Measurements from ENCODE around the gene CACNA1C. TPM values are rescaled to one million over a fixed set of nuclear protein-coding genes. Genes with fewer than 3 reads are reported as not detected.

Gene CACNA1C
- total and polyA plus RNA-seq, 2 donors (not counting 1 experiment from before 2014, with no cell fraction given) = 7.6 to 11.4 TPM

DNA sequence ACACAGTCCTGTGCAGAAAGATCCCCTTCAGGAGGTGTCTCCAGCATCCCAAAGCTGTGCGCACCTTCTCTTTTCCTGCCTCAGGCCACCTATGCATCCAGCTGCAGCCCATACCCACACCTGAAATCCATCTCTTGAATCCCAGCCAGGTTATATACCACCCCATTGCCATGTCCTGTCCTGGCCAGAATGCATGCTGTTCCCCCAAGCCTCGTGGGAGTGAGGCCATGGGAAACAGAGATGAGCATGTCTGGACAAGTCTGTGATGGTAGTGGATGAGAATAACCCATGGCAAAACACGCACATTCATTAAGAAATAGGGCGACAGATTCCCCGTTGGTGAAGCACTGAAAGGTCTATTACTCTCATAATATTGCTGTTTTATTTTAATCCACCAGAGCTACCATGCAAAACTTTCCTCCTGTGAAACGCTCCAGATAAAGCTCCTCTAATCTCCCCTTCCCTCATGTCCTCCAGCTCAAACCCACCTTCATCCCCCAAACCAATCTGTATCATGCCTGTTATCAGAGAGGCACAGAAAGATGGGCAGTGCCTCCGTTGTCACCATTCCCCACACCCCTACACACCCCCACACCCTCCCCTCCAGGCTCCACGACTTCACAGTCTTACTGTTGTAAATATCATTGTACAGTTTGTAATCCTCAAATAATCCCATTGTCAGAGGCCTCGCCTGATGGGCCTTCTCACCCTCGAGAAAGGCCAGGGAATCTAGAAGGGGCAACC is 644.4 kb downstream of the CACNA1C start:
- DNase-seq (ENCODE audit: low read depth in 2 of 2) = no peak
- Histone ChIP-seq H3K4me2 (ENCODE audit: extremely low read depth, insufficient read depth, low read length) (no peak overlapping the region), H3K9me3 (ENCODE audit: control insufficient read depth, insufficient read depth, low read depth, low read length) (no peaks in the 10 kb centered on the region), H3K36me3 (ENCODE audit: control insufficient read depth, insufficient read depth, low read length) (no peaks in the 10 kb centered on the region), H3K4me3 (replicated peaks in 1 of 4; ENCODE audit: control extremely low read depth in 1 of 4, insufficient read depth in 1 of 4, low read depth in 3 of 4, low read length in 4 of 4) (no peak overlapping the region), H3K4me1 (ENCODE audit: control insufficient read depth, extremely low read depth, insufficient read depth, low read length) (no peaks in the 10 kb centered on the region), H3K9ac (ENCODE audit: insufficient read depth, low read length) (no peak overlapping the region), H2AFZ (ENCODE audit: low read length) (no peak overlapping the region), H3K27ac (ENCODE audit: insufficient read depth, low read length) (no peak overlapping the region), H3K27me3 (ENCODE audit: control insufficient read depth, insufficient read depth, low read length) (peaks cover 10% of the 10 kb centered on the region), H4K20me1 (ENCODE audit: control insufficient read depth, extremely low read depth, insufficient read depth, low read length) (no peaks in the 10 kb centered on the region), H3K79me2 (ENCODE audit: control insufficient read depth, insufficient read depth, low read length) (no peaks in the 10 kb centered on the region)
- no peak for TF ChIP-seq EZH2 (IDR thresholded peaks at IDR 0.05; ENCODE audit: low read length, missing control alignments)
- TF ChIP-seq, protein P1, sequence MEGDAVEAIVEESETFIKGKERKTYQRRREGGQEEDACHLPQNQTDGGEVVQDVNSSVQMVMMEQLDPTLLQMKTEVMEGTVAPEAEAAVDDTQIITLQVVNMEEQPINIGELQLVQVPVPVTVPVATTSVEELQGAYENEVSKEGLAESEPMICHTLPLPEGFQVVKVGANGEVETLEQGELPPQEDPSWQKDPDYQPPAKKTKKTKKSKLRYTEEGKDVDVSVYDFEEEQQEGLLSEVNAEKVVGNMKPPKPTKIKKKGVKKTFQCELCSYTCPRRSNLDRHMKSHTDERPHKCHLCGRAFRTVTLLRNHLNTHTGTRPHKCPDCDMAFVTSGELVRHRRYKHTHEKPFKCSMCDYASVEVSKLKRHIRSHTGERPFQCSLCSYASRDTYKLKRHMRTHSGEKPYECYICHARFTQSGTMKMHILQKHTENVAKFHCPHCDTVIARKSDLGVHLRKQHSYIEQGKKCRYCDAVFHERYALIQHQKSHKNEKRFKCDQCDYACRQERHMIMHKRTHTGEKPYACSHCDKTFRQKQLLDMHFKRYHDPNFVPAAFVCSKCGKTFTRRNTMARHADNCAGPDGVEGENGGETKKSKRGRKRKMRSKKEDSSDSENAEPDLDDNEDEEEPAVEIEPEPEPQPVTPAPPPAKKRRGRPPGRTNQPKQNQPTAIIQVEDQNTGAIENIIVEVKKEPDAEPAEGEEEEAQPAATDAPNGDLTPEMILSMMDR (conservative IDR thresholded peaks at IDR 0.05 in 1 of 2, IDR thresholded peaks at IDR 0.05 in 1 of 2; ENCODE audit: low read depth in 1 of 2, low read length in 2 of 2) = no peak

- TF ChIP-seq, protein P1 (conservative IDR thresholded peaks at IDR 0.05 in 1 of 2, IDR thresholded peaks at IDR 0.05 in 1 of 2; ENCODE audit: low read depth in 1 of 2, low read length in 2 of 2) = no peak
- no peak for TF ChIP-seq EZH2 (IDR thresholded peaks at IDR 0.05; ENCODE audit: low read length, missing control alignments)
- Histone ChIP-seq H3K9me3 (ENCODE audit: control insufficient read depth, insufficient read depth, low read depth, low read length) (no peaks in the 10 kb centered on the region), H3K27me3 (ENCODE audit: control insufficient read depth, insufficient read depth, low read length) (peaks cover 10% of the 10 kb centered on the region), H3K4me2 (ENCODE audit: extremely low read depth, insufficient read depth, low read length) (no peak overlapping the region), H4K20me1 (ENCODE audit: control insufficient read depth, extremely low read depth, insufficient read depth, low read length) (no peaks in the 10 kb centered on the region), H3K79me2 (ENCODE audit: control insufficient read depth, insufficient read depth, low read length) (no peaks in the 10 kb centered on the region), H3K4me3 (replicated peaks in 1 of 4; ENCODE audit: control extremely low read depth in 1 of 4, insufficient read depth in 1 of 4, low read depth in 3 of 4, low read length in 4 of 4) (no peak overlapping the region), H2AFZ (ENCODE audit: low read length) (no peak overlapping the region), H3K4me1 (ENCODE audit: control insufficient read depth, extremely low read depth, insufficient read depth, low read length) (no peaks in the 10 kb centered on the region), H3K36me3 (ENCODE audit: control insufficient read depth, insufficient read depth, low read length) (no peaks in the 10 kb centered on the region), H3K27ac (ENCODE audit: insufficient read depth, low read length) (no peak overlapping the region), H3K9ac (ENCODE audit: insufficient read depth, low read length) (no peak overlapping the region)
- no peak for DNase-seq (ENCODE audit: low read depth in 2 of 2)
Observed at GRCh38 chr12:2698566-2698965, 645.8 kb downstream of the CACNA1C start.

- Histone ChIP-seq H3K4me1 (ENCODE audit: control insufficient read depth, extremely low read depth, insufficient read depth, low read length) (no peaks in the 10 kb centered on the region), H3K27ac (ENCODE audit: insufficient read depth, low read length) (no peak overlapping the region), H3K9me3 (ENCODE audit: control insufficient read depth, insufficient read depth, low read depth, low read length) (no peaks in the 10 kb centered on the region), H3K79me2 (ENCODE audit: control insufficient read depth, insufficient read depth, low read length) (no peaks in the 10 kb centered on the region), H3K4me2 (ENCODE audit: extremely low read depth, insufficient read depth, low read length) (no peak overlapping the region), H2AFZ (ENCODE audit: low read length) (no peak overlapping the region), H4K20me1 (ENCODE audit: control insufficient read depth, extremely low read depth, insufficient read depth, low read length) (no peaks in the 10 kb centered on the region), H3K4me3 (replicated peaks in 1 of 4; ENCODE audit: control extremely low read depth in 1 of 4, insufficient read depth in 1 of 4, low read depth in 3 of 4, low read length in 4 of 4) (no peak overlapping the region), H3K9ac (ENCODE audit: insufficient read depth, low read length) (no peak overlapping the region), H3K27me3 (ENCODE audit: control insufficient read depth, insufficient read depth, low read length) (no peaks in the 10 kb centered on the region), H3K36me3 (ENCODE audit: control insufficient read depth, insufficient read depth, low read length) (no peaks in the 10 kb centered on the region)
- no peak for DNase-seq (ENCODE audit: low read depth in 2 of 2)
- TF ChIP-seq, protein P1 (conservative IDR thresholded peaks at IDR 0.05 in 1 of 2, IDR thresholded peaks at IDR 0.05 in 1 of 2; ENCODE audit: low read depth in 1 of 2, low read length in 2 of 2) = no peak
- TF ChIP-seq EZH2 (IDR thresholded peaks at IDR 0.05; ENCODE audit: low read length, missing control alignments) = no peak
Observed at GRCh38 chr12:2710701-2711100, 657.9 kb downstream of the CACNA1C start.
